Endothelial cell of umbilical vein (primary cell): ENCODE measurements around the gene KIFAP3. TPM values are rescaled to one million over a fixed set of nuclear protein-coding genes. Genes with fewer than 3 reads are reported as not detected.
A peak's percentile ranks its signal among the peaks of the same experiment; 100 is the strongest.

Experiments used
- BruUV-seq: library from RNA; stranded (reverse); fragments of 400-500 nt; replicated peaks from 2 replicates; lab custom pipeline; 2021; lab: Mats Ljungman, UMichigan
- CTCF ChIA-PET: fragments of 300-600, 350-600 bp; sonication (Branson Sonifier 250); formaldehyde crosslinking; loops from one replicate; lab custom pipeline; 2021; ENCODE audit warnings: antibody characterized with exemption, inconsistent platforms; lab: Charles Lee
- POLR2A ChIA-PET: fragments of 300-600, 350-600 bp; sonication (Branson Sonifier 250); formaldehyde crosslinking; loops from one replicate; lab custom pipeline; 2021; ENCODE audit warnings: antibody characterized with exemption, inconsistent platforms; lab: Charles Lee
- DNase-seq: peaks from one replicate; pipeline ENCODE4 v3.0.0-alpha.2; 2011; ENCODE audit warnings: low read depth, low spot score
- FAIRE-seq: peaks from 2 replicates; lab custom pipeline; 2011; peaks lifted over from hg19 to GRCh38; lab: Jason Lieb, UNC
- H2AFZ ChIP-seq: 2 replicates; pipeline ENCODE4 v1.6.0; 2012; ENCODE audit warnings: low read depth, low read length, control low read depth, inconsistent platforms
- H3K27ac ChIP-seq: 2 replicates; pipeline ENCODE4 v1.5.1; 2011; ENCODE audit warnings: low read depth, mild to moderate bottlenecking, control low read depth, low read length, moderate library complexity; ENCODE audit not compliant: insufficient read depth
- H3K27me3 ChIP-seq, 2 experiments: 2 replicates each; pipeline versions ENCODE4 v1.6.0 to v1.6.1; 2011; ENCODE audit warnings: low read length in 2 of 2, mixed read lengths in 1 of 2; ENCODE audit not compliant: control insufficient read depth in 2 of 2, insufficient read depth in 2 of 2
- H3K36me3 ChIP-seq, 2 experiments: 2 replicates in 1 of 2; 3 replicates in 1 of 2; pipeline ENCODE4 v1.5.1; 2011; ENCODE audit warnings: low read length in 2 of 2, mild to moderate bottlenecking in 1 of 2, moderate library complexity in 1 of 2; ENCODE audit not compliant: control insufficient read depth in 2 of 2, insufficient read depth in 2 of 2; ENCODE audit errors: extremely low read depth in 1 of 2
- H3K4me1 ChIP-seq: 3 replicates; pipeline ENCODE4 v1.5.1; 2011; ENCODE audit warnings: mild to moderate bottlenecking, low read length; ENCODE audit not compliant: control insufficient read depth, insufficient read depth; ENCODE audit errors: extremely low read depth
- H3K4me2 ChIP-seq: 2 replicates; pipeline ENCODE4 v1.6.1; 2011; ENCODE audit warnings: low read length, control low read depth, mixed read lengths; ENCODE audit not compliant: insufficient read depth
- H3K4me3 ChIP-seq, 3 experiments: fragments of 200-600 bp in 1 of 3; sonication (generic), shearing (Covaris generic) in 1 of 3; replicated peaks in 1 of 3; 2 replicates each; pipeline ENCODE4 v1.5.1; 2011 to 2016; ENCODE audit warnings: control low read depth in 3 of 3, low read length in 3 of 3, mild to moderate bottlenecking in 2 of 3, inconsistent platforms in 1 of 3, low read depth in 1 of 3, moderate library complexity in 1 of 3; ENCODE audit not compliant: insufficient read depth in 1 of 3
- H3K79me2 ChIP-seq: 2 replicates; pipeline ENCODE4 v1.6.0; 2012; ENCODE audit warnings: low read length, inconsistent platforms; ENCODE audit not compliant: control insufficient read depth, insufficient read depth
- H3K9ac ChIP-seq: replicated peaks from 2 replicates; pipeline ENCODE3; 2011; ENCODE audit warnings: low read length, control low read depth; ENCODE audit not compliant: insufficient read depth; ENCODE audit errors: extremely low read depth
- H3K9me1 ChIP-seq: replicated peaks from 3 replicates; pipeline ENCODE4 v1.6.0; 2011; ENCODE audit warnings: mild to moderate bottlenecking, low read length; ENCODE audit not compliant: control insufficient read depth, insufficient read depth; ENCODE audit errors: extremely low read depth
- H3K9me3 ChIP-seq: replicated peaks from 2 replicates; pipeline ENCODE4 v1.5.1; 2012; ENCODE audit warnings: low read length, inconsistent platforms; ENCODE audit not compliant: control insufficient read depth, insufficient read depth
- H4K20me1 ChIP-seq: replicated peaks from 2 replicates; pipeline ENCODE3; 2011; ENCODE audit warnings: mild to moderate bottlenecking, low read length; ENCODE audit not compliant: control insufficient read depth, insufficient read depth; ENCODE audit errors: extremely low read depth
- EZH2 ChIP-seq: IDR thresholded peaks from 2 replicates; pipeline ENCODE4 v1.6.1; 2012; ENCODE audit warnings: borderline replicate concordance, low read depth, mild to moderate bottlenecking, moderate library complexity, low read length, inconsistent platforms; ENCODE audit not compliant: severe bottlenecking
- FOS ChIP-seq: IDR thresholded peaks from 2 replicates; pipeline ENCODE4 v1.6.1; 2011; ENCODE audit warnings: mild to moderate bottlenecking, low read length, moderate library complexity, borderline replicate concordance; ENCODE audit not compliant: insufficient read depth
- GATA2 ChIP-seq: IDR thresholded peaks from 2 replicates; pipeline ENCODE4 v1.7.0; 2011; ENCODE audit warnings: low read depth, mild to moderate bottlenecking, moderate library complexity, mixed read lengths, low read length; ENCODE audit not compliant: insufficient read length, insufficient read depth
- JUN ChIP-seq: IDR thresholded peaks from 2 replicates; pipeline ENCODE4 v1.6.1; 2011; ENCODE audit warnings: borderline replicate concordance, low read depth; ENCODE audit not compliant: insufficient read length, insufficient read depth
- MYC ChIP-seq: IDR thresholded peaks from one replicate; pipeline ENCODE4 v1.6.1; 2011; ENCODE audit warnings: mild to moderate bottlenecking, low read depth, low read length
- POLR2A ChIP-seq: IDR thresholded peaks from 2 replicates; pipeline ENCODE4 v1.6.1; 2012; ENCODE audit warnings: low read depth, mild to moderate bottlenecking, control low read depth, low read length
- POLR2AphosphoS5 ChIP-seq: IDR thresholded peaks from 2 replicates; pipeline ENCODE4 v1.6.1; 2012; ENCODE audit warnings: low read depth, mild to moderate bottlenecking, control low read depth, low read length, moderate library complexity; ENCODE audit not compliant: insufficient read depth
- dilution Hi-C: fragments of 300-500 bp; cut with MboI; formaldehyde crosslinking; loops from one replicate; pipeline ENCODE4 v1.15.0; 2019; ENCODE audit warnings: low sequenced_read_pairs; ENCODE audit not compliant: extremely low pct_ligation_motif_present
- intact Hi-C: fragments of 100-400 bp; cut with micrococcal nuclease; formaldehyde crosslinking; loops from one replicate; pipeline ENCODE4 v1.10.0; 2022
- polyA plus RNA-seq, 4 experiments: library from polyadenylated mRNA; depleted of rRNA in 3 of 4; stranded (reverse) in 3 of 4; unstranded in 1 of 4; fragments of >200 nt; gene quantifications; 2 replicates each; pipeline versions ENCODE4 v1.2.1 to v1.2.3, GENCODE V29; 2011 to 2012; ENCODE audit warnings: missing spikeins in 1 of 4
- total RNA-seq: library from RNA; stranded (reverse); gene quantifications from 2 replicates; pipeline ENCODE4 v1.2.3, GENCODE V29; 2021
- TF ChIP-seq, protein P1 (sequence below): IDR thresholded peaks from 2 replicates; pipeline ENCODE4 v1.6.1; 2011; ENCODE audit not compliant: insufficient read depth, insufficient read length
- TF ChIP-seq, protein P2 (sequence below), 2 donors: IDR thresholded peaks; 1 replicate in 1 of 2; 2 replicates in 1 of 2; pipeline ENCODE4 v1.5.1; 2011; ENCODE audit warnings: low read length in 2 of 2, mild to moderate bottlenecking in 2 of 2, moderate library complexity in 2 of 2, control low read depth in 1 of 2, inconsistent platforms in 1 of 2, low read depth in 1 of 2; ENCODE audit not compliant: insufficient read depth in 1 of 2; ENCODE audit errors: extremely low read depth in 1 of 2

KIFAP3 gene
- total and polyA plus RNA-seq, 2 donors (not counting 3 experiments of a cell fraction or from before 2014, with no cell fraction given): 6.4 to 17.5 TPM

DNA sequence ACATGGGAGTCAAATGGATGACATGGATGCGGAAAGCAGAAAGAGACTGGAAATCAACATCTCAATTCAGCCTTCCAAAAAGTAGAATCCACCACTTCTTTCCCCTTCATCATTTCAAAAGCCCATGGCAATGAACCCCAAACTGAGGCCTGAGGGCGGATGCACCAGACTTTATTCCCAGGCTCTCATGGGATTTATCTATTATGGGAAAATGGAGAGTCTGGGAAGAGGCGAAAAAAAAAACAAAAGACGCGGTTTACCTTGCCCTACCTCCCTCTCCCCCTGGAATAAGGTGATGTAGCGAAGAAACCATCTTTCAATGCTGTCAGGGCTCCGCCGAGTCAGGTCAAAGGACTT, 624 bp downstream of the KIFAP3 start:
- Histone ChIP-seq H3K9ac (peak overlapping the region; percentile 46), H3K9me3 (no peaks in the 10 kb centered on the region), H3K27ac (peak overlapping the region; percentile 2), H3K9me1 (no peaks in the 10 kb centered on the region), H3K79me2 (peaks cover 2% of the 10 kb centered on the region), H3K36me3 (no peaks in the 10 kb centered on the region), H3K4me3 (peak overlapping the region; percentile 41 to 77 (median 65)), H2AFZ (peak overlapping the region; percentile 90), H3K4me1 (peaks cover 7% of the 10 kb centered on the region), H3K27me3 (no peaks in the 10 kb centered on the region), H3K4me2 (peak overlapping the region; percentile 90), H4K20me1 (no peaks in the 10 kb centered on the region)
- DNase-seq: no peak
- dilution Hi-C loops: no loop called here
- CTCF ChIA-PET: interaction anchor here (0.9 to 1.8 kb wide), 4 partner anchors 8 to 362 kb away, joined by 3 to 5 read pairs (median 3); no protein-coding TSS in a partner anchor
- POLR2A ChIA-PET: no interaction called here
- FAIRE-seq: no peak
- BruUV-seq: no TSS peak
- intact Hi-C loops: loop anchor here (1.0 to 10.0 kb wide), 4 partner anchors 145 to 591 kb away; partner anchors contain the start of genes GORAB and PRRX1
- no peak for TF ChIP-seq FOS
- TF ChIP-seq JUN: no peak
- no peak for TF ChIP-seq MYC
- TF ChIP-seq, protein P1, sequence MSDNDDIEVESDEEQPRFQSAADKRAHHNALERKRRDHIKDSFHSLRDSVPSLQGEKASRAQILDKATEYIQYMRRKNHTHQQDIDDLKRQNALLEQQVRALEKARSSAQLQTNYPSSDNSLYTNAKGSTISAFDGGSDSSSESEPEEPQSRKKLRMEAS: no peak
- no peak for TF ChIP-seq POLR2AphosphoS5
- no peak for TF ChIP-seq POLR2A

DNA sequence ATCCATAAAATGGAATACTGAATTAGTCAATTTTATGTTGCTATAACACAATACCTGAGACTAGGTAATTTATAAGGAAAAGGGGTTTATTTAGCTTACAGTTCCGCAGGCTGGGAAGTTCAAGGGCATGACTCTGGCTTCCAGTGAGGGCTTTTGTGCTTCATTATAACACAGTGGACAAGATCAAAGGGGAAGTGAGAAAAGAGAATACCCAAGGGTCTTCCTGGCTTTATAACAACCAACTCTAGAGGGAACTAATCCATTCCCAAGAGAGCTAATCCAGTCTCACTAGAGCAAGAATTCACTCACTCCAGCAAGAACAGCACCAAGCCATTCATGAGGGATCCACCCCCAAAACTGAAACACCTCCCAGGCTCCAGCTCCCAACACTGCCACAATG, 3.1 kb downstream of the KIFAP3 start:
- DNase-seq (no peak), FAIRE-seq (no peak)
- Histone ChIP-seq H3K79me2 (peaks cover 2% of the 10 kb centered on the region), H3K9me1 (no peaks in the 10 kb centered on the region), H3K4me2 (no peak overlapping the region), H3K4me1 (peaks cover 7% of the 10 kb centered on the region), H3K4me3 (no peak overlapping the region), H3K36me3 (no peaks in the 10 kb centered on the region), H3K9ac (no peak overlapping the region), H3K27me3 (no peaks in the 10 kb centered on the region), H2AFZ (no peak overlapping the region), H3K9me3 (no peaks in the 10 kb centered on the region), H3K27ac (no peak overlapping the region), H4K20me1 (no peaks in the 10 kb centered on the region)
- intact Hi-C loops (loop anchor here (10.0 kb wide), 2 partner anchors 463 to 593 kb away; partner anchors contain the start of genes GORAB and PRRX1), dilution Hi-C loops (no loop called here)
- no TSS peak for BruUV-seq
- CTCF ChIA-PET: interaction anchor here (1.2 to 1.5 kb wide), 2 partner anchors 10 to 564 kb away, joined by 3 to 4 read pairs; no protein-coding TSS in a partner anchor
- POLR2A ChIA-PET: no interaction called here
- TF ChIP-seq, protein P1: no peak
- TF ChIP-seq POLR2A (no peak), MYC (no peak), EZH2 (no peak), FOS (no peak), POLR2AphosphoS5 (no peak), JUN (no peak), GATA2 (no peak)
- TF ChIP-seq, protein P2, sequence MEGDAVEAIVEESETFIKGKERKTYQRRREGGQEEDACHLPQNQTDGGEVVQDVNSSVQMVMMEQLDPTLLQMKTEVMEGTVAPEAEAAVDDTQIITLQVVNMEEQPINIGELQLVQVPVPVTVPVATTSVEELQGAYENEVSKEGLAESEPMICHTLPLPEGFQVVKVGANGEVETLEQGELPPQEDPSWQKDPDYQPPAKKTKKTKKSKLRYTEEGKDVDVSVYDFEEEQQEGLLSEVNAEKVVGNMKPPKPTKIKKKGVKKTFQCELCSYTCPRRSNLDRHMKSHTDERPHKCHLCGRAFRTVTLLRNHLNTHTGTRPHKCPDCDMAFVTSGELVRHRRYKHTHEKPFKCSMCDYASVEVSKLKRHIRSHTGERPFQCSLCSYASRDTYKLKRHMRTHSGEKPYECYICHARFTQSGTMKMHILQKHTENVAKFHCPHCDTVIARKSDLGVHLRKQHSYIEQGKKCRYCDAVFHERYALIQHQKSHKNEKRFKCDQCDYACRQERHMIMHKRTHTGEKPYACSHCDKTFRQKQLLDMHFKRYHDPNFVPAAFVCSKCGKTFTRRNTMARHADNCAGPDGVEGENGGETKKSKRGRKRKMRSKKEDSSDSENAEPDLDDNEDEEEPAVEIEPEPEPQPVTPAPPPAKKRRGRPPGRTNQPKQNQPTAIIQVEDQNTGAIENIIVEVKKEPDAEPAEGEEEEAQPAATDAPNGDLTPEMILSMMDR (IDR thresholded peaks at IDR 0.05; ENCODE audit: extremely low read depth in 1 of 2, insufficient read depth in 1 of 2, low read depth in 1 of 2, low read length in 2 of 2): no peak
